K562 (cell line): Measurements from ENCODE around the gene DDX54. TPM values are rescaled to one million over a fixed set of nuclear protein-coding genes. Genes with fewer than 3 reads are reported as not detected.

Experiments used
- ATAC-seq: fragments of 200-7000 bp; cut with Tn5 transposase; 3 replicates; pipeline ENCODE4 v1.9.1; 2020; ENCODE audit warnings: moderate library complexity
- BruUV-seq: library from RNA; stranded (reverse); fragments of 400-500 nt; replicated peaks from 2 replicates; lab custom pipeline; 2021; lab: Mats Ljungman, UMichigan
- CTCF ChIA-PET: fragments of 300-600 bp; formaldehyde crosslinking; extraction: SDS; loops from one replicate; lab custom pipeline; 2021; ENCODE audit warnings: low intra/inter-chr PET ratio; lab: Yijun Ruan, JAX
- POLR2A ChIA-PET: fragments of 300-600, 350-650 bp; sonication (Branson Sonifier 250); formaldehyde crosslinking; extraction: SDS; loops from one replicate; lab custom pipeline; 2021; ENCODE audit warnings: antibody characterized with exemption, inconsistent platforms; lab: Yijun Ruan, JAX
- DNase-seq, 4 experiments: peaks; one replicate each; pipeline versions ENCODE4 v3.0.0 to v3.0.0-alpha.2; 2011 to 2018; ENCODE audit warnings: low spot score in 3 of 4, mixed read lengths in 3 of 4; ENCODE audit errors: extremely low read depth in 1 of 4
- FAIRE-seq: peaks from 2 replicates; lab custom pipeline; 2011; peaks lifted over from hg19 to GRCh38; lab: Jason Lieb, UNC
- H2AFZ ChIP-seq: 2 replicates; pipeline ENCODE4 v1.6.0; 2011; ENCODE audit warnings: low read depth, low read length, control low read depth, inconsistent platforms
- H3K27ac ChIP-seq: fragments of 200-600 bp; 3 replicates; pipeline ENCODE4 v1.8.0; 2011; ENCODE audit warnings: low read depth, mild to moderate bottlenecking, control low read depth, inconsistent platforms, low read length, moderate library complexity, mixed read lengths; ENCODE audit errors: extremely low read depth
- H3K27me3 ChIP-seq, 2 experiments: fragments of 300-600 bp in 1 of 2; 2 replicates in 1 of 2; 3 replicates in 1 of 2; pipeline versions ENCODE4 v1.6.0 to v1.8.0; 2011; ENCODE audit warnings: inconsistent platforms in 2 of 2, low read length in 2 of 2, mild to moderate bottlenecking in 1 of 2, mixed read lengths in 1 of 2, moderate library complexity in 1 of 2; ENCODE audit not compliant: control insufficient read depth in 2 of 2, insufficient read depth in 2 of 2
- H3K36me3 ChIP-seq: fragments of 300-600 bp; 3 replicates; pipeline ENCODE4 v1.8.0; 2011; ENCODE audit warnings: mild to moderate bottlenecking, low read length, inconsistent platforms; ENCODE audit not compliant: control insufficient read depth, insufficient read depth
- H3K4me1 ChIP-seq, 2 experiments: fragments of 200-600 bp in 1 of 2; replicated peaks in 1 of 2; 2 replicates in 1 of 2; 3 replicates in 1 of 2; pipeline versions ENCODE4 v1.5.1 to v1.8.0; 2011; ENCODE audit warnings: inconsistent platforms in 2 of 2, low read length in 2 of 2, mild to moderate bottlenecking in 1 of 2, mixed read lengths in 1 of 2, moderate library complexity in 1 of 2; ENCODE audit not compliant: control insufficient read depth in 2 of 2, insufficient read depth in 2 of 2
- H3K4me2 ChIP-seq: 2 replicates; pipeline ENCODE4 v1.6.1; 2011; ENCODE audit warnings: low read length, control low read depth, inconsistent platforms, mixed read lengths; ENCODE audit not compliant: insufficient read depth
- H3K4me3 ChIP-seq: fragments of 200-600 bp; sonication (generic), shearing (Covaris generic); 2 replicates; pipeline ENCODE4 v1.5.1; 2016; ENCODE audit warnings: control low read depth, inconsistent platforms
- H3K79me2 ChIP-seq: fragments of 200-600 bp; 3 replicates; pipeline ENCODE4 v1.8.0; 2011; ENCODE audit warnings: low read length, inconsistent platforms; ENCODE audit not compliant: control insufficient read depth, insufficient read depth
- H3K9ac ChIP-seq, 2 experiments: 2 replicates each; pipeline versions ENCODE4 v1.6.0 to v1.6.1; 2011; ENCODE audit warnings: low read depth in 2 of 2, low read length in 2 of 2, control low read depth in 1 of 2, inconsistent platforms in 1 of 2, mild to moderate bottlenecking in 1 of 2, mixed read lengths in 1 of 2; ENCODE audit not compliant: insufficient read depth in 1 of 2
- H3K9me1 ChIP-seq: one replicate; pipeline ENCODE4 v1.6.0; 2011; ENCODE audit warnings: inconsistent platforms, mild to moderate bottlenecking, low read length, moderate library complexity; ENCODE audit not compliant: control insufficient read depth, insufficient read depth
- H3K9me3 ChIP-seq: replicated peaks from 2 replicates; pipeline ENCODE4 v1.5.1; 2011; ENCODE audit warnings: low read depth, low read length, inconsistent platforms; ENCODE audit not compliant: control insufficient read depth, insufficient read depth
- H4K20me1 ChIP-seq: replicated peaks from 2 replicates; pipeline ENCODE4 v1.6.1; 2011; ENCODE audit warnings: low read length, inconsistent platforms, mixed read lengths; ENCODE audit not compliant: control insufficient read depth, insufficient read depth
- CAMTA2 ChIP-seq: fragments of 250-450 bp; sonication (Bioruptor Pico); conservative IDR thresholded peaks from 2 replicates; pipeline ENCODE4 v1.5.1; 2022
- DPF2 ChIP-seq: fragments of 450-650 bp; IDR thresholded peaks from 2 replicates; pipeline ENCODE4 v1.6.1; 2016
- HEY1 ChIP-seq: fragments of 250-450 bp; sonication (Bioruptor Pico); IDR thresholded peaks from 2 replicates; pipeline ENCODE4 v1.5.0; 2020; ENCODE audit warnings: mild to moderate bottlenecking, moderate library complexity, borderline replicate concordance
- ILK ChIP-seq: fragments of 450-650 bp; IDR thresholded peaks from 2 replicates; pipeline ENCODE4 v1.6.1; 2016; ENCODE audit warnings: missing genetic modification characterization, low read depth, mild to moderate bottlenecking, missing compliant biosample characterization, moderate library complexity, borderline replicate concordance
- L3MBTL2 ChIP-seq: fragments of 450-650 bp; IDR thresholded peaks from 2 replicates; pipeline ENCODE4 v1.6.1; 2016; ENCODE audit warnings: mild to moderate bottlenecking, moderate library complexity
- MCM5 ChIP-seq: fragments of 450-650 bp; IDR thresholded peaks from 2 replicates; pipeline ENCODE4 v1.6.1; 2016; ENCODE audit warnings: low read depth
- MCM7 ChIP-seq, 2 experiments: fragments of 450-650 bp; IDR thresholded peaks; 2 replicates each; pipeline ENCODE4 v1.6.1; 2016 to 2018
- MTA3 ChIP-seq: fragments of 450-650 bp; formaldehyde crosslinking; IDR thresholded peaks from 2 replicates; pipeline ENCODE4 v1.6.1; 2017; ENCODE audit warnings: mild to moderate bottlenecking, borderline replicate concordance
- NKRF ChIP-seq: fragments of 450-650 bp; IDR thresholded peaks from 2 replicates; pipeline ENCODE4 v1.6.1; 2016; ENCODE audit warnings: borderline replicate concordance
- TBP ChIP-seq: optimal IDR thresholded peaks from 2 replicates; pipeline ENCODE3; 2011; ENCODE audit warnings: low read depth, low read length, improper control_type of control experiment
- TEAD1 ChIP-seq, 2 experiments: fragments of 450-650 bp in 1 of 2; sonication (generic) in 1 of 2; formaldehyde crosslinking; IDR thresholded peaks; 2 replicates each; pipeline versions ENCODE4 v1.4.0 to v1.8.0; 2020 to 2022; ENCODE audit warnings: mild to moderate bottlenecking in 2 of 2, missing genetic modification reagents in 1 of 2
- YBX1 ChIP-seq: fragments of 450-650 bp; IDR thresholded peaks from 2 replicates; pipeline ENCODE4 v1.7.1; 2016; ENCODE audit warnings: mild to moderate bottlenecking
- ZEB2 ChIP-seq: fragments of 450-650 bp; IDR thresholded peaks from 2 replicates; pipeline ENCODE4 v1.6.1; 2016
- ZNF551 ChIP-seq: fragments of 250-450 bp; sonication (Bioruptor Pico); IDR thresholded peaks from 2 replicates; pipeline ENCODE4 v1.5.0; 2021; ENCODE audit warnings: mild to moderate bottlenecking, moderate library complexity
- ZNF586 ChIP-seq: fragments of 450-650 bp; formaldehyde crosslinking; conservative IDR thresholded peaks from 2 replicates; pipeline ENCODE4 v1.4.0; 2020; ENCODE audit warnings: mild to moderate bottlenecking, moderate library complexity
- WGBS: fragments of 100-300 bp; shearing (Covaris generic); methylation state at CpG from one replicate; pipeline ENCODE4 v1.1.6; 2016; ENCODE audit warnings: low coverage, mixed read lengths; ENCODE audit not compliant: insufficient coverage; ENCODE audit errors: missing lambda C conversion rate; 5-methylcytosine and 5-hydroxymethylcytosine counted together
- in situ Hi-C: fragments of 300-500 bp; cut with MboI; formaldehyde crosslinking; loops from 4 replicates; pipeline ENCODE4 v1.15.0; 2018; ENCODE audit warnings: inconsistent platforms, mixed read lengths
- intact Hi-C: fragments of 100-400 bp; cut with micrococcal nuclease; formaldehyde crosslinking; loops from 2 replicates; pipeline ENCODE4 v1.14.2; 2022
- polyA plus RNA-seq, 8 experiments: library from polyadenylated mRNA; depleted of rRNA in 4 of 8; stranded (reverse) in 5 of 8; unstranded in 3 of 8; fragments of >200 nt; fragmentation: Nextera tagmentation in 2 of 8; fragmentation: Illumina TruSeq in 1 of 8; extraction: Ambion mirVana in 2 of 8; extraction: Trizol in 1 of 8; gene quantifications; 2 replicates each; pipeline versions ENCODE4 v1.2.1 to v1.2.3, GENCODE V29; 2011 to 2014; ENCODE audit warnings: inconsistent platforms in 1 of 8, missing spikeins in 1 of 8
- total RNA-seq, 7 experiments: library from RNA; depleted of rRNA in 6 of 7; stranded (reverse); fragments of >200 nt in 6 of 7; fragmentation: Illumina TruSeq in 2 of 7; extraction: Trizol in 2 of 7; gene quantifications; 2 replicates each; pipeline versions ENCODE4 v1.2.1 to v1.2.3, GENCODE V29; 2011 to 2021; ENCODE audit warnings: low replicate concordance in 1 of 7
- TF ChIP-seq, protein P1 (sequence below): fragments of 250-450 bp; sonication (Bioruptor Pico); IDR thresholded peaks from 2 replicates; pipeline ENCODE4 v1.8.0; 2021; ENCODE audit warnings: moderate library complexity, mild to moderate bottlenecking, inconsistent platforms

DDX54 gene
- total and polyA plus RNA-seq, 9 of the 15 experiments (the other 6 are each of a cell fraction or from before 2014, with no cell fraction given), result 1.4 to 135 (median 51.4) TPM

GRCh38 chr12:113190761-113191160, 5.5 kb upstream of the DDX54 start (continued):
- TF ChIP-seq L3MBTL2, result peak; percentile 54; the same call in 1 of the 2 replicates
- TF ChIP-seq, protein P1, sequence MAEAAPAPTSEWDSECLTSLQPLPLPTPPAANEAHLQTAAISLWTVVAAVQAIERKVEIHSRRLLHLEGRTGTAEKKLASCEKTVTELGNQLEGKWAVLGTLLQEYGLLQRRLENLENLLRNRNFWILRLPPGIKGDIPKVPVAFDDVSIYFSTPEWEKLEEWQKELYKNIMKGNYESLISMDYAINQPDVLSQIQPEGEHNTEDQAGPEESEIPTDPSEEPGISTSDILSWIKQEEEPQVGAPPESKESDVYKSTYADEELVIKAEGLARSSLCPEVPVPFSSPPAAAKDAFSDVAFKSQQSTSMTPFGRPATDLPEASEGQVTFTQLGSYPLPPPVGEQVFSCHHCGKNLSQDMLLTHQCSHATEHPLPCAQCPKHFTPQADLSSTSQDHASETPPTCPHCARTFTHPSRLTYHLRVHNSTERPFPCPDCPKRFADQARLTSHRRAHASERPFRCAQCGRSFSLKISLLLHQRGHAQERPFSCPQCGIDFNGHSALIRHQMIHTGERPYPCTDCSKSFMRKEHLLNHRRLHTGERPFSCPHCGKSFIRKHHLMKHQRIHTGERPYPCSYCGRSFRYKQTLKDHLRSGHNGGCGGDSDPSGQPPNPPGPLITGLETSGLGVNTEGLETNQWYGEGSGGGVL (CRISPR knock-in tag), result no peak
- TF ChIP-seq TBP, result peak; percentile 26
- no peak for TF ChIP-seq ZNF586 (CRISPR knock-in tag)
- 0 out of 2 replicates have a peak, but pooled peaks have one; percentile 17 for TF ChIP-seq DPF2

DNA sequence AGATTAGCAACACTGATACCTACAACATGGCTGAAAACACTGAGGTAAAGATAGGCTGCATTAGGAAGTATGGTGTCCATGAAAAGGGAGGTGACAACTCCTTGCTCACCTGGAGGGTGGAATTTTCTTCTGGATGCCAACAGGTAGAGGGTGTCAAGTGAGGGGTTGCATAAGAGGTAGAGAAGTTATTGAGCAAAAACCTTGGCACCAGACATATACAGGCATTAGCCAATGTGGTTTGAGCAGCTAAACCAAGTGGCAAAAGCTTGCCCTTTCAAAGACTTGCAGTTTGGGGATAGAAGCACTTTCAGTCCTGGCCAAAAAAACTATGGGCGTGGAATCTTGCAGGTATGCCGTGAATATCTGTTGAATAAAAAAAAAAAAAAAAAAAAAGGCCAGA, 4.1 kb upstream of the DDX54 start:
- no peaks in the 10 kb centered on the region for H3K27me3 ChIP-seq
- intact Hi-C loops, result no loop called here
- CTCF ChIA-PET, result no interaction called here
- H3K9me3 ChIP-seq, result no peaks in the 10 kb centered on the region
- ATAC-seq, result no peak
- no peak overlapping the region for H3K27ac ChIP-seq
- no peak for FAIRE-seq
- H3K4me1 ChIP-seq, result peaks cover 26 to 43% of the 10 kb centered on the region in 2 experiments
- no peak overlapping the region for H3K4me3 ChIP-seq
- POLR2A ChIA-PET, result interaction anchor here (0.7 kb wide), 1 partner anchor 39 kb away, joined by 3 read pairs; no protein-coding TSS in a partner anchor
- WGBS, result 84% methylated on average over 2 of the region's 2 CpGs
- no peaks in the 10 kb centered on the region for H3K9me1 ChIP-seq
- TF ChIP-seq CAMTA2 (CRISPR knock-in tag) (no peak), YBX1 (no peak), MCM7 (IDR thresholded peaks at IDR 0.05) (no peak), ZEB2 (no peak), TEAD1 (CRISPR knock-in tag; IDR thresholded peaks at IDR 0.05) (no peak), NKRF (no peak), MTA3 (no peak), MCM5 (no peak), HEY1 (CRISPR knock-in tag) (no peak), ILK (tag) (no peak), ZNF551 (CRISPR knock-in tag) (no peak)
- H4K20me1 ChIP-seq, result no peaks in the 10 kb centered on the region
- H3K36me3 ChIP-seq, result peaks cover 50% of the 10 kb centered on the region
- H2AFZ ChIP-seq, result no peak overlapping the region
- in situ Hi-C loops, result loop anchor here (25.0 kb wide), 1 partner anchor 223 kb away; the partner anchor contains the start of genes SDS and SDSL
- peaks cover 37% of the 10 kb centered on the region for H3K79me2 ChIP-seq
- H3K9ac ChIP-seq, result no peak overlapping the region
- DNase-seq, result no peak
- no TSS peak for BruUV-seq
- H3K4me2 ChIP-seq, result no peak overlapping the region
